A549 (cell line): ENCODE data around the gene PLA2G2E.

Experiments
- CTCF ChIP-seq: fragments of >200 bp; sonication (Bioruptor Twin); formaldehyde crosslinking; IDR thresholded peaks from 3 replicates; pipeline ENCODE4 v1.5.1; 2016
- JUNB ChIP-seq: fragments of >200 bp; sonication (Bioruptor Twin); formaldehyde crosslinking; IDR thresholded peaks from 2 replicates; pipeline ENCODE4 v1.6.1; 2016
- MAFK ChIP-seq: fragments of 450-650 bp; IDR thresholded peaks from 2 replicates; pipeline ENCODE4 v1.6.1; 2014; ENCODE audit not compliant: partially characterized antibody
- MAZ ChIP-seq: fragments of 150-350 bp; IDR thresholded peaks from 2 replicates; pipeline ENCODE4 v1.6.1; 2014; ENCODE audit warnings: antibody characterized with exemption, low read depth, low read length, borderline replicate concordance
- NR3C1 ChIP-seq: fragments of >200 bp; sonication (Bioruptor Twin); formaldehyde crosslinking; IDR thresholded peaks from 3 replicates; pipeline ENCODE4 v1.6.1; 2017
- POLR2A ChIP-seq: IDR thresholded peaks from 2 replicates; pipeline ENCODE4 v1.6.1; 2012; ENCODE audit warnings: mild to moderate bottlenecking, low read length
- RAD21 ChIP-seq, 2 experiments: fragments of >200 bp in 1 of 2; sonication (Bioruptor Twin) in 1 of 2; formaldehyde crosslinking in 1 of 2; IDR thresholded peaks in 1 of 2; conservative IDR thresholded peaks in 1 of 2; 2 replicates in 1 of 2; 3 replicates in 1 of 2; pipeline ENCODE4 v1.6.1; 2012 to 2018; ENCODE audit warnings: inconsistent platforms in 1 of 2
- REST ChIP-seq: fragments of 200-600 bp; sonication (generic); IDR thresholded peaks from 2 replicates; pipeline ENCODE4 v1.6.1; 2016; ENCODE audit warnings: antibody characterized with exemption, mild to moderate bottlenecking, moderate library complexity

- no peak for TF ChIP-seq MAFK
- no peak for TF ChIP-seq NR3C1
- no peak for TF ChIP-seq MAZ
- no peak for TF ChIP-seq POLR2A
- TF ChIP-seq CTCF, result no peak
- no peak for TF ChIP-seq JUNB
- no peak for TF ChIP-seq RAD21 (conservative IDR thresholded peaks at IDR 0.05 in 1 of 2, IDR thresholded peaks at IDR 0.05 in 1 of 2)
- no peak for TF ChIP-seq REST
Measured at GRCh38 chr1:19946971-19947370, 23.6 kb upstream of the PLA2G2E start.
